Neural crest cell (in vitro differentiated cells): ENCODE measurements around the gene TNXB. TPM values are rescaled to one million over a fixed set of nuclear protein-coding genes. Genes with fewer than 3 reads are reported as not detected.
A peak's percentile ranks its signal among the peaks of the same experiment; 100 is the strongest.
"Not testable (repeated sequence)": the region's sequence is repeated elsewhere in the genome, so short reads cannot be mapped to it uniquely, and the experiment has no call there.

Experiments used
- DNase-seq: peaks from one replicate; pipeline ENCODE4 v3.0.0; 2021; ENCODE audit warnings: low read depth, mixed read lengths, low spot score
- H3K27ac Mint-ChIP-seq: one replicate; pipeline ENCODE4 v1.8.0; 2021; ENCODE audit warnings: mild to moderate bottlenecking, mixed read lengths; ENCODE audit not compliant: unreplicated experiment
- H3K27me3 Mint-ChIP-seq: 2 replicates; pipeline ENCODE4 v1.8.0; 2021; ENCODE audit warnings: low read depth, mild to moderate bottlenecking, mixed read lengths
- H3K36me3 Mint-ChIP-seq: 2 replicates; pipeline ENCODE4 v1.8.0; 2021; ENCODE audit warnings: low read depth, mild to moderate bottlenecking, mixed read lengths
- H3K4me1 Mint-ChIP-seq: 2 replicates; pipeline ENCODE4 v1.8.0; 2021; ENCODE audit warnings: mixed read lengths
- H3K4me3 Mint-ChIP-seq: one replicate; pipeline ENCODE4 v1.8.0; 2021; ENCODE audit warnings: mild to moderate bottlenecking, mixed read lengths
- H3K9me3 Mint-ChIP-seq: 2 replicates; pipeline ENCODE4 v1.8.0; 2021; ENCODE audit warnings: mixed read lengths
- CTCF ChIP-seq: fragments of 200-600 bp; sonication (generic); conservative IDR thresholded peaks from 2 replicates; pipeline ENCODE4 v1.5.0; 2021; ENCODE audit warnings: antibody characterized with exemption, mild to moderate bottlenecking
- total RNA-seq: library from RNA; stranded (reverse); gene quantifications from 2 replicates; pipeline ENCODE4 v1.2.1, GENCODE V29; 2021

The TNXB gene
- total RNA-seq, 1 donor from 2014 or later: 6.6 TPM

- H3K27ac Mint-ChIP-seq: peak overlapping the region; percentile 21
- H3K36me3 Mint-ChIP-seq: no peaks in the 10 kb centered on the region
- no peaks in the 10 kb centered on the region for H3K9me3 Mint-ChIP-seq
- TF ChIP-seq CTCF: no peak
- H3K4me3 Mint-ChIP-seq: no peak overlapping the region
- DNase-seq: no peak
- H3K4me1 Mint-ChIP-seq: peaks cover 9% of the 10 kb centered on the region
- H3K27me3 Mint-ChIP-seq: no peaks in the 10 kb centered on the region
Measured at GRCh38 chr6:32070814-32071543, 38.2 kb downstream of the TNXB start.

DNA sequence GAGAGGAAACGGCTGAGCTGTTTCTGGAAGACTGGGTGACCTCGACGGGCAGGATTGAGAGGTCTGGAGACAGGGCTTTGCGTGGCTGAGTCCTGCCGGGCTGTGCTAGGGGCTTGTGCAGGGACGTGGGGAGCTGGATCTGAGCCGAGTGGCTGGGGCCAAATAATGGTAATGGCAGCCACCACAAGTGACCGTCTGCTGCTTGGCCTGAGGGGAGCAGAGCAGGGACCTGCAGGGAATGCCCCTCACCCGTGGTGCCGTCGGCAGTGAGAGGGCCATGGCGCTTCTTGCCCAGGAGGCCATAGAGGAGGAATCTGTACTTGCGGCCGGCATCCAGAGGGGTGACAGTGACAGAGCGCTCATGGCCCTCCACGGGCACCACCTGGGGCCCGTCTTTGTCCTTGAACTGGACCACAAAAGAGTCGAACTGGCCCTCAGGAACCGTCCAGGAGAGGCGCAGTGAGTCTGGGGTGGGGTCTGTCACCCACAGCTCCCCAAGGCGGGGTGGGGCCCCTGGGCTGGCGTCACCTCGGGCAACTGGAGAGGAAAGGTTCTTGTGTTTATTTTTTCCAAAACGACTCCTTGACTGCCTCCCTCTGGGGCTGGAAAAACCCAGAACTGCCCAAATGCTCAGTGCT is 39.1 kb downstream of the TNXB start:
- no peak for DNase-seq
- Mint-ChIP-seq H3K27ac (no peak overlapping the region), H3K4me3 (no peak overlapping the region)

GRCh38 chr6:32069460-32069859 is 39.7 kb downstream of the TNXB start:
- no peaks in the 10 kb centered on the region for H3K9me3 Mint-ChIP-seq
- no peak for DNase-seq
- no peak overlapping the region for H3K27ac Mint-ChIP-seq
- H3K27me3 Mint-ChIP-seq: no peaks in the 10 kb centered on the region
- no peaks in the 10 kb centered on the region for H3K36me3 Mint-ChIP-seq
- no peak for TF ChIP-seq CTCF
- no peak overlapping the region for H3K4me3 Mint-ChIP-seq
- peaks cover 9% of the 10 kb centered on the region for H3K4me1 Mint-ChIP-seq

More for the DNA sequence above, 39.1 kb downstream of the TNXB start:
- Mint-ChIP-seq H3K36me3 (no peaks in the 10 kb centered on the region), H3K27me3 (no peaks in the 10 kb centered on the region), H3K9me3 (no peaks in the 10 kb centered on the region), H3K4me1 (peaks cover 9% of the 10 kb centered on the region)
- TF ChIP-seq CTCF: no peak

DNA sequence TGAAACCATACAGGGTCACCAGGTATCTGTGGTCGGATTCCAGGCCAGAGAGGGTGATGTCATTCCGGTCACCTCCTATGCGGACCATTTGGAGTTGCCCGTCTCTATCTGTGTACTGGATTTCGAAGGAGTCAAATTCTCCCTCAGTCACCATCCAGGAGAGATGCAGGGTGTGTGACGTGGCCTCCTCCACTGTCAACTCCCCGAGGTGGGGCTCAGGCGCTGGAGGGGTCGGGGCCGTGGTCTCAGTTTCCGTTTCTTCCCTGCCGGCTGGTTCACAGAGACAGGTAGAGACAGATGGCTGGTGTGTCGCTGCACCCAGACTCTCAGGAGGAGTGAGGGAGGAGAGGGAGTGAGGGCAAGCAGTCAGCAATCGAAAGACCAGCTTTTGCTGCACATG is 40.3 kb downstream of the TNXB start:
- Mint-ChIP-seq H3K4me3 (no peak overlapping the region), H3K27ac (peak overlapping the region; percentile 71), H3K4me1 (peaks cover 9% of the 10 kb centered on the region), H3K9me3 (no peaks in the 10 kb centered on the region), H3K27me3 (no peaks in the 10 kb centered on the region), H3K36me3 (no peaks in the 10 kb centered on the region)
- no peak for DNase-seq
- no peak for TF ChIP-seq CTCF

GRCh38 chr6:32068315-32068714 is 40.8 kb downstream of the TNXB start:
- not testable (repeated sequence) for H3K4me1 Mint-ChIP-seq, H3K9me3 Mint-ChIP-seq, H3K27ac Mint-ChIP-seq, H3K27me3 Mint-ChIP-seq, H3K36me3 Mint-ChIP-seq, DNase-seq, H3K4me3 Mint-ChIP-seq

DNA sequence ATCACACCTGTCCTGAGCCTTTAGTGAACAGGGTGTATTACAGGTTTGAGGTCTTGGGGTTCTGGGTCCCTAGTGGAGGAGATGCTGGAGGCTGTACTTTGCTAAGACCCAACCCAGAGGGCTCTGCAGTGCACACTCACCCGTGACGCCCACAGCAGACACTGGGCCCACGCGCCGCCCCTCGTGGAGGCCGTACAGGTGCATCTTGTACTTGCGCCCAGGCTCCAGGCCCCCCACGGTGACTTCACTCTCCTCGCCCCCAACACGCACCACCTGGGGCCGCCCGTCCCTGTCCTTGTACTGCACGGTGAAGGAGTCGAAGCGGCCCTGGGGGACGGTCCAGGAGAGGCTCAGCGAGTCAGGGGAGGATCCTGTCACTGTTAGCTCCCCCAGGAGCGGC is 41.6 kb downstream of the TNXB start:
- H3K27me3 Mint-ChIP-seq, H3K4me1 Mint-ChIP-seq, DNase-seq, H3K4me3 Mint-ChIP-seq, H3K9me3 Mint-ChIP-seq, H3K36me3 Mint-ChIP-seq, H3K27ac Mint-ChIP-seq: not testable (repeated sequence)
